Ovary (tissue), 3 donors: Measurements from ENCODE around the gene NLN.
"Not testable (repeated sequence)": the region's sequence is repeated elsewhere in the genome, so short reads cannot be mapped to it uniquely, and the experiment has no call there.

Experiments
- POLR2A ChIP-seq: fragments of 450-650 bp; IDR thresholded peaks from one replicate; pipeline ENCODE4 v1.6.1; 2017; ENCODE audit warnings: antibody characterized with exemption, mild to moderate bottlenecking, moderate library complexity
- TF ChIP-seq, protein P1 (sequence below), 3 donors: fragments of 450-650 bp in 2 of 3; fragments of 200-600 bp in 1 of 3; IDR thresholded peaks; one replicate each; pipeline versions ENCODE4 v1.5.1 to v1.8.0; 2016 to 2022; ENCODE audit warnings: antibody characterized with exemption in 3 of 3, mild to moderate bottlenecking in 1 of 3
- donor health status: DM: no; HTN: no; CAD: no.

DNA sequence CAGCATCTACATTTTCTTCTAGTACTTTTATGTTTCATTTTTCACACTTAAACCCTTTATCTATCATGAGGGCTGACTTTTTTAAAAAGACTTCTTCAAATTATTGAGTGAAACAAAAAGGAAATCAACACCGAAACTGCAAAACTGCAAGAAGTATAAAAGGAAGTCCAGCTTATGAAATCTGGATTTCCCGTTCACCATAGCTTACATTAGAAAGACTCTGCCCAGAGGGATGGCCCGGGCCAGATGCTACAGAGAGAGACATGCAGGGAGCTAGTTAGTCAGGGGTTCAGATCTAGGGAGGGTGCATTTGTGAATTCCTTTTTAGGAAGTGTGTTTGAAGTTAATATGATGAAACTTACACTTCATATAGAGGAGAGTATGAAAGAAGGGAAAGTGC lies 10.0 kb downstream of the NLN start:
- TF ChIP-seq, protein P1, sequence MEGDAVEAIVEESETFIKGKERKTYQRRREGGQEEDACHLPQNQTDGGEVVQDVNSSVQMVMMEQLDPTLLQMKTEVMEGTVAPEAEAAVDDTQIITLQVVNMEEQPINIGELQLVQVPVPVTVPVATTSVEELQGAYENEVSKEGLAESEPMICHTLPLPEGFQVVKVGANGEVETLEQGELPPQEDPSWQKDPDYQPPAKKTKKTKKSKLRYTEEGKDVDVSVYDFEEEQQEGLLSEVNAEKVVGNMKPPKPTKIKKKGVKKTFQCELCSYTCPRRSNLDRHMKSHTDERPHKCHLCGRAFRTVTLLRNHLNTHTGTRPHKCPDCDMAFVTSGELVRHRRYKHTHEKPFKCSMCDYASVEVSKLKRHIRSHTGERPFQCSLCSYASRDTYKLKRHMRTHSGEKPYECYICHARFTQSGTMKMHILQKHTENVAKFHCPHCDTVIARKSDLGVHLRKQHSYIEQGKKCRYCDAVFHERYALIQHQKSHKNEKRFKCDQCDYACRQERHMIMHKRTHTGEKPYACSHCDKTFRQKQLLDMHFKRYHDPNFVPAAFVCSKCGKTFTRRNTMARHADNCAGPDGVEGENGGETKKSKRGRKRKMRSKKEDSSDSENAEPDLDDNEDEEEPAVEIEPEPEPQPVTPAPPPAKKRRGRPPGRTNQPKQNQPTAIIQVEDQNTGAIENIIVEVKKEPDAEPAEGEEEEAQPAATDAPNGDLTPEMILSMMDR (IDR thresholded peaks at IDR 0.05), result not testable (repeated sequence)
- TF ChIP-seq POLR2A, result not testable (repeated sequence)
